GM23338 (cell line): Measurements from ENCODE around the gene IL17C. TPM values are rescaled to one million over a fixed set of nuclear protein-coding genes. Genes with fewer than 3 reads are reported as not detected.

Source experiments
- ATAC-seq: fragments of 200-7000 bp; cut with Tn5 transposase; 3 replicates; pipeline ENCODE4 v1.9.1; 2020
- DNase-seq: peaks from one replicate; pipeline ENCODE4 v3.0.0-alpha.2; 2015; ENCODE audit warnings: low spot score
- H2AFZ ChIP-seq: fragments of 200-600 bp; sonication (generic); 2 replicates; pipeline ENCODE4 v1.8.0; 2016; ENCODE audit warnings: antibody characterized with exemption, mild to moderate bottlenecking, moderate library complexity
- H3F3A ChIP-seq: fragments of 200-600 bp; sonication (generic); replicated peaks from 2 replicates; pipeline ENCODE4 v1.8.0; 2017; ENCODE audit warnings: antibody characterized with exemption, mixed run types, low read depth
- H3K27ac ChIP-seq: fragments of 200-600 bp; sonication (generic); 2 replicates; pipeline ENCODE4 v1.6.1; 2016; ENCODE audit warnings: low read depth
- H3K27me3 ChIP-seq: fragments of 200-600 bp; sonication (generic); 2 replicates; pipeline ENCODE4 v1.8.0; 2016; ENCODE audit warnings: mild to moderate bottlenecking, mixed run types, moderate library complexity; ENCODE audit not compliant: insufficient read depth
- H3K36me3 ChIP-seq: fragments of 200-600 bp; sonication (generic); 2 replicates; pipeline ENCODE4 v1.8.0; 2016; ENCODE audit warnings: mild to moderate bottlenecking; ENCODE audit not compliant: insufficient read depth
- H3K4me1 ChIP-seq: fragments of 200-600 bp; sonication (generic); 2 replicates; pipeline ENCODE4 v1.8.0; 2016; ENCODE audit warnings: mild to moderate bottlenecking, moderate library complexity; ENCODE audit not compliant: insufficient read depth
- H3K4me2 ChIP-seq: fragments of 200-600 bp; sonication (generic); 2 replicates; pipeline ENCODE4 v1.7.1; 2017; ENCODE audit warnings: mixed run types
- H3K4me3 ChIP-seq: fragments of 200-600 bp; sonication (generic); 2 replicates; pipeline ENCODE4 v1.6.1; 2016; ENCODE audit warnings: mixed run types
- H3K79me2 ChIP-seq: fragments of 200-600 bp; sonication (generic); replicated peaks from 2 replicates; pipeline ENCODE4 v1.8.0; 2017; ENCODE audit warnings: mild to moderate bottlenecking; ENCODE audit not compliant: insufficient read depth
- H3K9me2 ChIP-seq: fragments of 200-600 bp; sonication (generic); 2 replicates; pipeline ENCODE4 v1.8.0; 2017; ENCODE audit not compliant: insufficient read depth
- H4K20me1 ChIP-seq: fragments of 200-600 bp; sonication (generic); replicated peaks from 2 replicates; pipeline ENCODE4 v1.8.0; 2017; ENCODE audit warnings: mild to moderate bottlenecking; ENCODE audit not compliant: insufficient read depth
- H3K27ac Mint-ChIP-seq: 2 replicates; pipeline ENCODE4 v1.8.0; 2020; ENCODE audit warnings: inconsistent platforms, mild to moderate bottlenecking, moderate library complexity, mixed read lengths
- H3K27me3 Mint-ChIP-seq: 3 replicates; pipeline ENCODE4 v1.8.0; 2022; ENCODE audit warnings: low read depth, mild to moderate bottlenecking, moderate library complexity, mixed read lengths, inconsistent platforms; ENCODE audit not compliant: insufficient read depth, poor library complexity
- H3K36me3 Mint-ChIP-seq: 3 replicates; pipeline ENCODE4 v1.8.0; 2021; ENCODE audit warnings: low read depth, mild to moderate bottlenecking, inconsistent platforms, moderate library complexity, mixed read lengths
- H3K4me1 Mint-ChIP-seq: 3 replicates; pipeline ENCODE4 v1.8.0; 2020; ENCODE audit warnings: mild to moderate bottlenecking, inconsistent platforms, mixed read lengths
- H3K4me3 Mint-ChIP-seq: 3 replicates; pipeline ENCODE4 v1.8.0; 2021; ENCODE audit warnings: moderate library complexity, mild to moderate bottlenecking, inconsistent platforms, mixed read lengths
- H3K9me3 Mint-ChIP-seq: 3 replicates; pipeline ENCODE4 v1.8.0; 2020; ENCODE audit warnings: moderate library complexity, mild to moderate bottlenecking, inconsistent platforms, mixed read lengths
- CREB1 ChIP-seq: fragments of 250-450 bp; sonication (Bioruptor Pico); IDR thresholded peaks from 2 replicates; pipeline ENCODE4 v1.5.0; 2020; ENCODE audit warnings: low read depth, mild to moderate bottlenecking, moderate library complexity
- ETS1 ChIP-seq: IDR thresholded peaks from 2 replicates; pipeline ENCODE4 v1.6.1; 2016; ENCODE audit warnings: antibody characterized with exemption
- EZH2 ChIP-seq: fragments of 200-600 bp; sonication (generic); IDR thresholded peaks from one replicate; pipeline ENCODE4 v1.8.0; 2017; ENCODE audit warnings: antibody characterized with exemption, mild to moderate bottlenecking, low read depth; ENCODE audit not compliant: unreplicated experiment
- JUNB ChIP-seq: IDR thresholded peaks from one replicate; pipeline ENCODE4 v1.6.1; 2016; ENCODE audit warnings: antibody characterized with exemption; ENCODE audit not compliant: unreplicated experiment
- POLR2AphosphoS5 ChIP-seq: IDR thresholded peaks from 2 replicates; pipeline ENCODE4 v1.6.1; 2016; ENCODE audit warnings: antibody characterized with exemption, low read depth
- STAT1 ChIP-seq: IDR thresholded peaks from one replicate; pipeline ENCODE4 v1.6.1; 2016; ENCODE audit warnings: antibody characterized with exemption; ENCODE audit not compliant: unreplicated experiment
- ZNF114 ChIP-seq: fragments of 250-450 bp; sonication (Bioruptor Pico); IDR thresholded peaks from 2 replicates; pipeline ENCODE4 v1.5.0; 2020; ENCODE audit warnings: mild to moderate bottlenecking, moderate library complexity
- ZNF331 ChIP-seq: fragments of 250-450 bp; sonication (Bioruptor Pico); IDR thresholded peaks from 2 replicates; pipeline ENCODE4 v1.5.0; 2020; ENCODE audit warnings: low read depth, mild to moderate bottlenecking, moderate library complexity
- ZNF462 ChIP-seq: fragments of 250-450 bp; sonication (Bioruptor Pico); IDR thresholded peaks from 2 replicates; pipeline ENCODE4 v1.5.0; 2020; ENCODE audit warnings: mild to moderate bottlenecking, moderate library complexity
- polyA plus RNA-seq: library from polyadenylated mRNA; unstranded; fragments of >200 nt; fragmentation: Nextera tagmentation; extraction: Ambion mirVana; gene quantifications from 2 replicates; pipeline ENCODE4 v1.2.1, GENCODE V29; 2016
- total RNA-seq: library from RNA; depleted of rRNA; stranded (reverse); fragments of >200 nt; shearing (Covaris generic); gene quantifications from 2 replicates; pipeline ENCODE4 v1.2.3, GENCODE V29; 2014

IL17C gene
- total and polyA plus RNA-seq, 2 experiments from 2014 or later, result 2.7 to 3.9 TPM

- TF ChIP-seq ZNF462, result no peak
- no peak for TF ChIP-seq STAT1
- TF ChIP-seq POLR2AphosphoS5, result no peak
- no peak for TF ChIP-seq ZNF114
- no peak for TF ChIP-seq ETS1
- no peak for TF ChIP-seq JUNB
Observed at GRCh38 chr16:88661468-88661867, 23.1 kb downstream of the IL17C start (continued).

GRCh38 chr16:88662222-88662842, 24.0 kb downstream of the IL17C start:
- H3K79me2 ChIP-seq, result peaks cover 65% of the 10 kb centered on the region
- peak overlapping the region; percentile 11; the same call in 1 of the 2 replicates for H3K27ac Mint-ChIP-seq
- H3F3A ChIP-seq, result 0 out of 2 replicates have a peak, but pooled peaks cover 12% of the 10 kb centered on the region
- peaks cover 13% of the 10 kb centered on the region for H3K27me3 Mint-ChIP-seq
- H3K4me1 ChIP-seq, result peaks cover 18% of the 10 kb centered on the region
- no peak for TF ChIP-seq CREB1 (CRISPR knock-in tag)
- no peak for TF ChIP-seq ZNF331 (CRISPR knock-in tag)
- TF ChIP-seq JUNB, result no peak
- no peak for TF ChIP-seq STAT1
- no peak for TF ChIP-seq ETS1
- no peak for TF ChIP-seq EZH2
- H3K4me3 Mint-ChIP-seq, result peak overlapping the region; percentile 96
- H3K9me2 ChIP-seq, result no peaks in the 10 kb centered on the region
- H3K36me3 Mint-ChIP-seq, result peaks cover 7% of the 10 kb centered on the region
- peaks cover 2% of the 10 kb centered on the region; the same call in 1 of the 3 replicates for H3K9me3 Mint-ChIP-seq
- H3K4me2 ChIP-seq, result peak overlapping the region; percentile 97
- H3K36me3 ChIP-seq, result peaks cover 7% of the 10 kb centered on the region; the same call in 1 of the 2 replicates
- H3K4me1 Mint-ChIP-seq, result peaks cover 15% of the 10 kb centered on the region; the same call in 2 of the 3 replicates
- peak; percentile 14 for ATAC-seq
- peak overlapping the region; percentile 81 for H2AFZ ChIP-seq
- H3K27me3 ChIP-seq, result no peaks in the 10 kb centered on the region
- H3K4me3 ChIP-seq, result peak overlapping the region; percentile 90
- no peak overlapping the region; the same call in 1 of the 2 replicates for H3K27ac ChIP-seq
- peaks cover 30% of the 10 kb centered on the region for H4K20me1 ChIP-seq
- peak; percentile 40 for DNase-seq
